Mesenchymal stem cell (in vitro differentiated cells and primary cell): ENCODE data around the gene RAPGEF6.

Experiments used
- DNase-seq: peaks from one replicate; pipeline ENCODE4 v3.0.0-alpha.2; 2013
- H2AFZ ChIP-seq: one replicate; pipeline ENCODE4 v1.6.1; 2013; ENCODE audit warnings: low read depth, mild to moderate bottlenecking, control low read depth, inconsistent platforms, low read length, moderate library complexity
- H2AK5ac ChIP-seq: 2 replicates; pipeline ENCODE4 v1.6.1; 2013; ENCODE audit warnings: low read length, moderate library complexity, mild to moderate bottlenecking, inconsistent platforms; ENCODE audit not compliant: severe bottlenecking
- H2BK120ac ChIP-seq: one replicate; pipeline ENCODE4 v1.6.1; 2013; ENCODE audit warnings: low read depth, mild to moderate bottlenecking, inconsistent platforms, low read length, moderate library complexity
- H2BK12ac ChIP-seq, 2 experiments: one replicate each; pipeline ENCODE4 v1.6.1; 2013; ENCODE audit warnings: inconsistent platforms in 2 of 2, low read length in 2 of 2, mild to moderate bottlenecking in 2 of 2, moderate library complexity in 2 of 2, control low read depth in 1 of 2
- H2BK15ac ChIP-seq: one replicate; pipeline ENCODE4 v1.6.1; 2013; ENCODE audit warnings: mild to moderate bottlenecking, low read depth, inconsistent platforms; ENCODE audit not compliant: poor library complexity, severe bottlenecking
- H2BK5ac ChIP-seq: 2 replicates; pipeline ENCODE4 v1.6.1; 2013; ENCODE audit warnings: low read depth, mild to moderate bottlenecking, low read length, control low read depth, inconsistent platforms; ENCODE audit not compliant: poor library complexity, severe bottlenecking
- H3K14ac ChIP-seq, 2 experiments: one replicate each; pipeline ENCODE4 v1.6.1; 2013; ENCODE audit warnings: inconsistent platforms in 2 of 2, low read length in 2 of 2, control low read depth in 1 of 2, mild to moderate bottlenecking in 1 of 2, moderate library complexity in 1 of 2
- H3K18ac ChIP-seq, 2 experiments: one replicate each; pipeline ENCODE4 v1.6.1; 2013; ENCODE audit warnings: inconsistent platforms in 2 of 2, low read length in 2 of 2, control low read depth in 1 of 2, low read depth in 1 of 2, mild to moderate bottlenecking in 1 of 2
- H3K23ac ChIP-seq, 2 experiments: one replicate each; pipeline ENCODE4 v1.6.1; 2013; ENCODE audit warnings: inconsistent platforms in 2 of 2, low read length in 2 of 2, mild to moderate bottlenecking in 2 of 2, moderate library complexity in 2 of 2, control low read depth in 1 of 2
- H3K27ac ChIP-seq: 2 replicates; pipeline ENCODE4 v1.5.1; 2013; ENCODE audit warnings: mild to moderate bottlenecking, moderate library complexity, low read length, control low read depth, inconsistent platforms; ENCODE audit not compliant: poor library complexity, severe bottlenecking
- H3K27me3 ChIP-seq, 2 experiments: 2 replicates each; pipeline versions ENCODE4 v1.6.1 to v1.7.0; 2013; ENCODE audit warnings: low read length in 2 of 2, mild to moderate bottlenecking in 2 of 2, moderate library complexity in 2 of 2, control low read depth in 1 of 2, inconsistent platforms in 1 of 2; ENCODE audit not compliant: control insufficient read depth in 1 of 2, insufficient read depth in 1 of 2
- H3K36me3 ChIP-seq, 2 experiments: 2 replicates each; pipeline versions ENCODE4 v1.6.1 to v1.7.0; 2013; ENCODE audit warnings: low read length in 2 of 2, control low read depth in 1 of 2, inconsistent platforms in 1 of 2, low read depth in 1 of 2, mild to moderate bottlenecking in 1 of 2; ENCODE audit not compliant: insufficient read depth in 2 of 2, control insufficient read depth in 1 of 2
- H3K4ac ChIP-seq, 2 experiments: one replicate each; pipeline ENCODE4 v1.6.1; 2013; ENCODE audit warnings: inconsistent platforms in 2 of 2, low read length in 2 of 2, mild to moderate bottlenecking in 2 of 2, moderate library complexity in 2 of 2, control low read depth in 1 of 2, low read depth in 1 of 2
- H3K4me1 ChIP-seq: 2 replicates; pipeline ENCODE4 v1.6.1; 2013; ENCODE audit warnings: low read depth, low read length, control low read depth; ENCODE audit not compliant: control insufficient read depth, insufficient read depth
- H3K4me2 ChIP-seq: 2 replicates; pipeline ENCODE4 v1.6.1; 2013; ENCODE audit warnings: low read length, mild to moderate bottlenecking, inconsistent platforms; ENCODE audit not compliant: poor library complexity, severe bottlenecking
- H3K4me3 ChIP-seq, 2 experiments: 2 replicates each; pipeline versions ENCODE4 v1.5.1 to v1.7.0; 2013; ENCODE audit warnings: low read length in 2 of 2, mild to moderate bottlenecking in 2 of 2, control low read depth in 1 of 2, low read depth in 1 of 2; ENCODE audit not compliant: insufficient read depth in 1 of 2
- H3K79me1 ChIP-seq: replicated peaks from 2 replicates; pipeline ENCODE4 v1.6.1; 2013; ENCODE audit warnings: mild to moderate bottlenecking, control low read depth, low read length, inconsistent platforms; ENCODE audit not compliant: poor library complexity, severe bottlenecking
- H3K9ac ChIP-seq: 2 replicates; pipeline ENCODE4 v1.7.0; 2013; ENCODE audit warnings: mild to moderate bottlenecking, low read length, moderate library complexity
- H3K9me3 ChIP-seq: 2 replicates; pipeline ENCODE4 v1.7.0; 2013; ENCODE audit warnings: mild to moderate bottlenecking, low read length; ENCODE audit not compliant: control insufficient read depth
- H4K8ac ChIP-seq: one replicate; pipeline ENCODE4 v1.6.1; 2013; ENCODE audit warnings: inconsistent platforms, mild to moderate bottlenecking, low read length, moderate library complexity
- H4K91ac ChIP-seq: one replicate; pipeline ENCODE4 v1.6.1; 2013; ENCODE audit warnings: mild to moderate bottlenecking, low read length, inconsistent platforms
- WGBS: methylation state at CpG from one replicate; pipeline ENCODE4 v1.1.7; 2013; ENCODE audit warnings: mixed read lengths; 5-methylcytosine and 5-hydroxymethylcytosine counted together

Gene RAPGEF6

DNA sequence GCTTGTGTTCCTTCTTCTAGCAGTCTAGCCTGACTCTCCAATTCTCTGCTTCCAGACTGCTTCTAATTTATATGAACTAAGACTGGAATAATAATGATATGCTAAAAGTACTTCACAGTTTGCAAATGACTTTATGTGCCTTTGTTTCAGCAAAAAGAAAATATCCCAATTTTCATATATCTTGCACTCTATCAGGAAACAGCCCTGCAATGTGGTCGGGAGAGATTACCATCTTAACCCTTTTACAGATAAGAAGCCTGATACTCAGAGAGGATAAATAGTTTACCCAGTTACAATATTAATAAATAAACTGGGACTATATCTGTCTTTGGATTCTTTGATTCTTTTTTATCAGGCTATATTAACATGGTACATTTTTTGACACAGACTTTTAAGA is 245.2 kb downstream of the RAPGEF6 start:
- Histone ChIP-seq H2BK5ac (no peak overlapping the region), H2BK15ac (no peak overlapping the region), H3K14ac (no peak overlapping the region), H3K9ac (no peak overlapping the region), H2AFZ (no peak overlapping the region), H3K4me1 (peaks cover 12% of the 10 kb centered on the region), H3K4me3 (no peak overlapping the region), H3K18ac (no peak overlapping the region), H3K4ac (no peak overlapping the region), H4K8ac (no peak overlapping the region), H3K79me1 (peaks cover 8% of the 10 kb centered on the region), H3K27ac (no peak overlapping the region), H3K36me3 (peaks cover 2 to 49% of the 10 kb centered on the region in 2 experiments), H3K23ac (no peak overlapping the region), H2BK12ac (no peak overlapping the region), H2AK5ac (no peak overlapping the region), H3K27me3 (no peaks in the 10 kb centered on the region), H3K9me3 (no peaks in the 10 kb centered on the region), H2BK120ac (no peak overlapping the region), H3K4me2 (no peak overlapping the region), H4K91ac (no peak overlapping the region)
- WGBS, result no CpG with 5 or more reads among the region's 1 CpG
- DNase-seq, result no peak

GRCh38 chr5:131389096-131389868 is 245.7 kb downstream of the RAPGEF6 start:
- Histone ChIP-seq H3K4me3 (no peak overlapping the region), H2BK5ac (no peak overlapping the region), H3K4ac (no peak overlapping the region), H2AK5ac (no peak overlapping the region), H2BK120ac (no peak overlapping the region), H3K79me1 (peaks cover 12% of the 10 kb centered on the region), H2BK12ac (no peak overlapping the region), H4K91ac (no peak overlapping the region), H3K9ac (no peak overlapping the region), H3K18ac (no peak overlapping the region), H3K4me2 (no peak overlapping the region), H3K9me3 (no peaks in the 10 kb centered on the region), H3K36me3 (peaks cover 2 to 48% of the 10 kb centered on the region in 2 experiments), H3K14ac (no peak overlapping the region), H2AFZ (no peak overlapping the region), H3K23ac (no peak overlapping the region), H3K27me3 (no peaks in the 10 kb centered on the region), H2BK15ac (no peak overlapping the region), H4K8ac (no peak overlapping the region), H3K27ac (no peak overlapping the region), H3K4me1 (peaks cover 14% of the 10 kb centered on the region)
- 100% methylated on average over 2 of the region's 4 CpGs for WGBS
- no peak for DNase-seq

DNA sequence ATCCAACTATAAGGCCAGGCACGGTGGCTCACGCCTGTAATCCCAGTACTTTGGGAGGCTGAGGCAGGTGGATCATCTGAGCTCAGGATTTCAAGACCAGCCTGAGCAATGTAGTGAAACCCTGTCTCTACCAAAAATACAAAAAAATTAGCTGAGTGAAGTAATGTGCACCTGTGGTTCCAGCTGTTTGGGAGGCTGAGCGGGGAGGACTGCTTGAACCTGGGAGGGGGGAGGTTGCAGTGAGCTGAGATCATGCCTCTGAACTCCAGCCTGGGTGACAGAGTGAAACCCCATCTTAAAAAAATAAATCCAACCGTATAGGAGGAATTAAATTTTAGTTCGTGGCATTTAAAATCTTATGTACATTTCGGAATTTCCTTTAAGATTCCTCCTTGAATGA is 247.8 kb downstream of the RAPGEF6 start:
- Histone ChIP-seq H3K36me3 (peaks cover 2 to 36% of the 10 kb centered on the region in 2 experiments), H2AK5ac (peak overlapping the region; percentile 10), H3K27me3 (no peaks in the 10 kb centered on the region), H2BK5ac (peak overlapping the region; percentile 33), H2AFZ (no peak overlapping the region), H4K8ac (no peak overlapping the region), H3K9ac (no peak overlapping the region), H3K14ac (no peak overlapping the region), H3K79me1 (peaks cover 17% of the 10 kb centered on the region), H3K4me2 (no peak overlapping the region), H2BK120ac (no peak overlapping the region), H2BK12ac (no peak overlapping the region), H4K91ac (no peak overlapping the region), H3K27ac (peak overlapping the region; percentile 55), H3K9me3 (no peaks in the 10 kb centered on the region), H3K4me1 (peaks cover 14% of the 10 kb centered on the region), H3K18ac (no peak overlapping the region), H3K4ac (no peak overlapping the region), H2BK15ac (no peak overlapping the region), H3K4me3 (no peak overlapping the region), H3K23ac (no peak overlapping the region)
- no peak for DNase-seq
- WGBS, result 100% methylated on average over 3 of the region's 6 CpGs

DNA sequence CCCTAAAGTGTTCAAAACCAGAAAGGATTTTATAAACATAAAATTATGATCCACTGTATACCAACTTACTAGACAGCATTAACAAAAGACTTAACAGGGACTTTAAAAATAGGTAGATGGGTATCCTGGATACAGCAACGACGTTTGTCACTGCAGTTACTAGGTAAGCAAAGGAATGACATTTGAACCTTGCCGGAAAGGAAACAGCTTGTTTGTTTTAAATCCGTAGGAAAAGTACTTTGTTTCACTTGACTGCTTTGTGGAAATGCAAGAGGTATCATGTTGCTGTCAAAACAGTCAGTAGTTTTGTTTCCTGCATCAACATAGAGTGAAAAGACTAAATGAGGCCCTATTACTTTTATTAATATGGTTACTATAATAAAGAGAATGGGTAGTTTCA is 248.2 kb downstream of the RAPGEF6 start:
- Histone ChIP-seq H3K4me1 (peaks cover 14% of the 10 kb centered on the region), H3K9me3 (no peaks in the 10 kb centered on the region), H2BK5ac (no peak overlapping the region), H3K79me1 (peaks cover 17% of the 10 kb centered on the region), H3K14ac (no peak overlapping the region), H2AFZ (no peak overlapping the region), H3K4ac (no peak overlapping the region), H3K4me2 (peak overlapping the region; percentile 11), H2AK5ac (no peak overlapping the region), H3K36me3 (peaks cover 2 to 31% of the 10 kb centered on the region in 2 experiments), H3K18ac (no peak overlapping the region), H4K8ac (no peak overlapping the region), H2BK12ac (no peak overlapping the region), H4K91ac (no peak overlapping the region), H2BK15ac (no peak overlapping the region), H3K4me3 (no peak overlapping the region), H2BK120ac (no peak overlapping the region), H3K23ac (no peak overlapping the region), H3K27me3 (no peaks in the 10 kb centered on the region), H3K27ac (peak overlapping the region; percentile 81), H3K9ac (no peak overlapping the region)
- 10% methylated on average over 4 of the region's 4 CpGs for WGBS
- DNase-seq, result peak; percentile 48
